Mesenteric fat pad (tissue), 1 donor: ENCODE data around the gene OS9. TPM values are rescaled to one million over a fixed set of nuclear protein-coding genes. Genes with fewer than 3 reads are reported as not detected.

ENCODE experiments used
- DNase-seq: peaks from one replicate; pipeline ENCODE4 v3.0.0-alpha.2; 2020; ENCODE audit warnings: low spot score
- total RNA-seq: library from RNA; stranded (reverse); fragmentation: NEBNext Ultra II Directional; extraction: Animal tissue kit (Norgen Biotek cat#: 25700); gene quantifications from one replicate; pipeline ENCODE4 v1.2.1, GENCODE V29; 2021
- donor health status: DM: yes; HTN: yes; CAD: no.

The OS9 gene
- total RNA-seq, 1 donor from 2014 or later, result 251 TPM

DNA sequence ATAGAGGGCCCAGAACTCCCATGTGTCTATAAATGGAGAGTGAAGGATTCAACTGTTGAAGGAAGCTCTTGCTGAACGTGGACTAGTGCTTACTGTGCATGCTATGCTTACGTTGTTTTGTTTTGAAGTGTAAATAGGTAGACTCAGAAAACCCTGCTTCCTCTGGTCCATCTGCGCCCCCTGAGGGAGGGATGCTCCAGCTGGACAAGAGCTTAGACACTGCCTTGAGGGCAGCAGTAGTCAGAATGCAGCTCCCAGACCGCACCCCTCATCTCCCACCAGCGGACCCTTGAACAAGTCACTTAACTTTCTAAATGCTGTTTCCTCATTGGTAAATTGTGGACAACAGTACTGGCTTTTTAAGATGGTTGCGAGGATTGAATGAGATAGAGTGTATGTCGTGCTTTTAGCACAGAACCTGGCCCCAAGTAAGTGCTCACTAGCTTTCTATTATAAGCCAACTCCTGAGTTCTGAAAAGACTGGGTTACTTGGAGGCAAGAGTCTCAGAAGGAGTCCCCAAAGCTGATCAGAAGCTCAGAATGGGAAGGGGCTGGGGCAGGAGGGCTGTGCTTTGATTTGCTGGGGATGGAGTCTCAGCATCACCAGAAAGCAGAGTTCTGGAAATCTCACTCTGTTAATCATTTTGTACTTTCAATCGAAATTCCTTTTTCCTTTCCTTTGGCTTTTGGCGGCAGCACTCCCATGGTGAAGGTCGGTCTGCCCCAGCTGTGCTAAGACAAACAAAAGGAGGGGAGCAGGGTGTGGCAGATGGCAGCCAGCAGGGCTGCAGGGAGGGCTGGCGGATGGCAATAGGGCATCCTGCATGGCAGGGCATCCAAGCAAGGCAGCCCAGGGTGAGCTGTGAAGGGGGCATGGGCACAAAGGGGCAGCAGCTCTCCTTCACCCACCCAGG is 29.0 kb downstream of the OS9 start:
- peak; percentile 74 for DNase-seq

GRCh38 chr12:57723630-57723962 is 29.7 kb downstream of the OS9 start:
- DNase-seq, result no peak

DNA sequence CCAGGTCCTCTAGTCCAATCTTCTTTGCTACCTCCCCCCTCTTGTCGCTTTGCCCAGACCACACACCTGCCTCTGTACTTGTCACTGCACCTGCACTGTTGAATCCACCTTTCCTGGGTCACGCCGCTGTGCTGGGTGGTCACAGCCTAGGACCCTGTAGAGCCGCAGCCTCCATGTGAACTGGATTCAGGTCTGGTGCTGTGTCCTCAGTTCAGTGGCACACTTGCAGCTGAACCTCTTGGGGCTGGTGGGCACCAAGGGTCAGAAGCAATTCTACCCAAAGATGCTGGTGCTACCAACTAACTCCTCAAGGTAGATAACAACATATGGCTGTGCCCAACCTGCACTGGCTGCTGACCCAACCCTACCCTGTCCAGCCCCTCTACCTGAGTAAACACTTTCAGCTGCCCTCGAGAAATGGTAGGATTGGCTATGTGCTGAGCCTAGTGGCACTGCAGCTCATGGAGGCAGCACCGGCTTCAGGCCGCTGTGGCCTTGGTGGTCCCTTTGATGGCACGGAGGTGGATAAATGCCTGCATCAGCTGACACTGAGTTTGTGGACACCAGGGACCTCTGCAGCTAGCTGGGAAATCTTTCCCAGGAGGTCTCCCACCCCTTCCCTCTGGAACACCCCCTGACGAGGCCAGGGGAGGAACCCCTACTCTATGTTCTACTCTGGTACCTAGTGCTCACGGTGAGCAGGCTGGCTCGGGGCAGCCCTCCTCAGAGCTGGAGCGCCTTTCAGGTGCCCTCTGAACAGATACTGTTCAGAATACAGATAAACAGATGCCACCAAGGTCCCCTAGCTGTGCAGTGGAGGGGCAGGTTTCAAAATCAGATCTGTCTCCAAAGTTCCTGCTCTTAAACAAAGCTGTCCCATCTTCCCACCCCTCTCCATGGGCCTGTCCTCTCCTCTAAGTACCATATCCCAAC is 30.3 kb downstream of the OS9 start:
- no peak for DNase-seq

DNA sequence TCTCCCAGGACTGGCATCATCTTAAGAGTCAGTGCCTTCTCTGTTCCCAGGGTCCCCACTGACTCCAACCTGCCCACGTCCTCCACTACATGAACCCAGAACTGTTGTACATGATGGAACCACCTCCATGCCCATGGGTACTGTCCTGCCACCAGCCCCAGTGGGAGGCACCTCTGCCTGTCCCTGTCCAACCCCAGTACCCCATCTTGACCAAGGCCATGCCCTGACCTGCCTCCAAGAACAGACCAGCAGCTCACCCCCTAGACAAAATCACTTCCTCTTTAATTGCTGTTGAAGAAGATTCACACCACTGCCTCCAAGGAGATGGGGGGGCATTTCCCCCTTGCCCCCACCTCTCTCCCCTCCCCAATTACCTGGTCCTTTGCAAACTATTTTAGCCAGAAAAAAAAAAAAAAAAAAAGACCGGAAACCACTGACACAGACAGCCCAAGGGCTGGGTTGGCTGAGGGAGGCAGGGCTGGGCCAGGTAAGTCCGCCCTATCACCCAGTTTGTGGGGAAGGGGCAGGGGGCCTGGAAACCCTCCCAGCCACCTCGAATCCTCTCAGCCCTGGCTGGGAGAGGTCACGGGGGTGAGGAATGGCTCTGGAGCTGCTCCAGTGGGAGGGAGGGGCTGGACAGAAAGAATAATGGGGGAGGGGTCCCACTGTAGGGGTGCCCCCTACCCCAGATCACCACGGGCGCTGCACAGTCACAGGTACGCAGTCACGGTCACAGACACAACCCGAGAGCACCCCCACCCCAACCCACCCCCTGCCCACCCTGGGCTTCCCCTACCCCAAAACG is 31.2 kb downstream of the OS9 start:
- peak; percentile 65 for DNase-seq

GRCh38 chr12:57725851-57726150 is 31.9 kb downstream of the OS9 start:
- DNase-seq, result no peak

- peak; percentile 93 for DNase-seq
Observed at GRCh38 chr12:57726151-57726883, 32.4 kb downstream of the OS9 start.

DNA sequence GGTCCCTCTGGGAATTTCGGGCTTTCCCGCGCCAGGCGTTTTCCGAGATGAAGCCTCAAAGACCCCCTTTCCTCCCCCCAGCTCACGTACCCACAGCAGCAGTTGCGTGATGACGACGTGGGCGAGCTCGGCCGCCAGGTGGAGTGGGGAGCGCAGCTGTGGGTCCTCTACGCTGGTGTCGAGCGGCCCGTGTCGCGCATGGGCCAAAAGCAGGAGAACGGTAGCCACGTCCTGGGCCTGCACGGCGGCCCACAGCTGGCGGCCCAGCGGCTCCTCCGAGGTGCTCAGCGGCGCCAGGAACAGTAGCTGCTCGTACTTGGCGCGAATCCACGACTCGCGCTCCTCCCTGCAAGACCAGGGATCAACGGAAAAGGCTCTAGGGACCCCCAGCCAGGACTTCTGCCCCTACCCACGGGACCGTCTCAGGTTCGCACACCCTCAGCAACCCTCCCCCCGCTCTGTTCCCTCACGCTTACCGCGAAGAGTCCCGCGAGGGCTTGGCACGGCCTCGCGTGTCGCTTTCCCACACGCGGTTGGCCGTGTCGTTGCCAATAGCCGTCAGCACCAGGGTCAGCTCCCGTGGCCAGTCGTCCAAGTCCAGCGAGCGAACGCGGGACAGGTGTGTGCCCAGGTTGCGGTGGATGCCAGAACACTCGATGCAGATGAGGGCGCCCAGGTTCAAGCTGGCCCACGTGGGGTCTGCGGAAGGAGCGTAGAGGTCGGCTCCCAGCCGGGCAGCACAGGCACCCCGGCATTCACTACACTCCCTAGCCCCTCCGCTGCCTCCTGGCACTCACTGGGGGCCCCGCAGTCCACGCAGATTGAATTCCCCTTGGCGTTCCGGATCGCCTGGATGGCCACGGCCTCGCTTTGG is 33.2 kb downstream of the OS9 start:
- DNase-seq, result peak; percentile 87

DNA sequence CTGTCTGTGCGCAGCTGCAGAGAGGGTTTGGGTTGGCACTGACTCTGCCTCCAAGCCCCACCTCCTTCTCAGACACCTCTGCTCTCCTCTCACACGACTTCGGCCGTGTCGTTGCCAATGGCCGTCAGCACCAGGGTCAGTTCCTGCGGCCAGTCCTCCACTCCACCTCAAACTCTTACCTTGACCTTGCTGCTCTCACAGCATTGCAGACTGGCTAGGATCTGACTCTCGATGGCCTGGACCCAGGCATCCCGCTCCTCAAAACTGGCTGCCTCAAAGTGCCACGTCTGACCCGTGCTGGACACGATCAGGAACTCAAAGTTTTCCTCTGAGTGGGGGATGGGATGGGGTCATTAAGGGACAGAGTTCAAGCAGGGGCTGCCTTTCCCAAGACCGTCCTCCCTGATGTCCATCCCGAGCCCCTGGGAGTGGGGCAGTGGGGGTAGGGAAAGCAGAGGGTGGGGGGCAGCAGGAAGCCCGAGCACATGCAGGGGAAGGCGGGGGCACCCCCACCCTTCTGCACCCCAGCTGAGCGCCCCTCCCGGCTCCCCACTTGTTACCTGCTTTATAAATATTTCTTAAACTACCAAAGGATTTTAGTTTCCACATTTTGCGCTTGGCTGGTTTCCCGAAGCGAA is 33.9 kb downstream of the OS9 start:
- peak; percentile 65 for DNase-seq

- peak; percentile 64 for DNase-seq
Observed at GRCh38 chr12:57729321-57729844, 35.5 kb downstream of the OS9 start.

DNA sequence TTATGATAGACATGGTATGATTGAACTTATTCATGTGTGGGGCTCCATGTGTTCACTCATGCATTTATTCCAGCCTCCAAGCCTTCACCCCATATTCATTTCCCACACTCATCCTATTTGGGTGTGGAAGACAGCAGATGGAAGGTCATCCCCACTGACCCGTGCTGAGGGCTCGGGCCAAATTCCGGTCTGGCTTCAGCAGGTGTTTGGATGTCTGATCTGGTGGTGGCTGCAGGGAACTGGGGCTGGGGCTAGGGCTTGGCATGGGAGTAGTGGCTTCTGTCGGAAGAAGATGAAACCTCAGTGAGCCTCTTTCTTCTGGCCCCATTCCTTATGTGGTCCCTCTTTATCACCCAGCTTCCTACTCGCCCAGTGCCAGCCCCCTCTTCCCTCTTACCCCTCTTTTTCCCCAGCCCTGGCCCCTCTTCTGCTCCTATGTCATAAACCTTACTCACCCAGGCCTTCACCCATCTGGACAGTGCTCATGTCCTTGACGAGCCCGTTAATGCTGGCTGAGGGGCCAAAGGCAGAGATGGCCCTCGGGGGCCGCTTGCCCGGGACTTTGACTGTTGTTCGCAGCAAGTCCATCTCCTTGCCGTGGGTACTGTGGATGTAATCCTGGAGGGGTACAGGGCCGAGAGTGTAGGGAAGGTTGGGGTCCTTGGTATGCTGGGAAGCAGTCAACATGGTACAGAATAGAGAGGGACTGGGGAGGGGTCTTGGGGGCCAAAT is 36.6 kb downstream of the OS9 start:
- peak; percentile 88 for DNase-seq

GRCh38 chr12:57731411-57732080 is 37.6 kb downstream of the OS9 start:
- DNase-seq, result no peak

- DNase-seq, result no peak
Observed at GRCh38 chr12:57732270-57732669, 38.3 kb downstream of the OS9 start.

DNA sequence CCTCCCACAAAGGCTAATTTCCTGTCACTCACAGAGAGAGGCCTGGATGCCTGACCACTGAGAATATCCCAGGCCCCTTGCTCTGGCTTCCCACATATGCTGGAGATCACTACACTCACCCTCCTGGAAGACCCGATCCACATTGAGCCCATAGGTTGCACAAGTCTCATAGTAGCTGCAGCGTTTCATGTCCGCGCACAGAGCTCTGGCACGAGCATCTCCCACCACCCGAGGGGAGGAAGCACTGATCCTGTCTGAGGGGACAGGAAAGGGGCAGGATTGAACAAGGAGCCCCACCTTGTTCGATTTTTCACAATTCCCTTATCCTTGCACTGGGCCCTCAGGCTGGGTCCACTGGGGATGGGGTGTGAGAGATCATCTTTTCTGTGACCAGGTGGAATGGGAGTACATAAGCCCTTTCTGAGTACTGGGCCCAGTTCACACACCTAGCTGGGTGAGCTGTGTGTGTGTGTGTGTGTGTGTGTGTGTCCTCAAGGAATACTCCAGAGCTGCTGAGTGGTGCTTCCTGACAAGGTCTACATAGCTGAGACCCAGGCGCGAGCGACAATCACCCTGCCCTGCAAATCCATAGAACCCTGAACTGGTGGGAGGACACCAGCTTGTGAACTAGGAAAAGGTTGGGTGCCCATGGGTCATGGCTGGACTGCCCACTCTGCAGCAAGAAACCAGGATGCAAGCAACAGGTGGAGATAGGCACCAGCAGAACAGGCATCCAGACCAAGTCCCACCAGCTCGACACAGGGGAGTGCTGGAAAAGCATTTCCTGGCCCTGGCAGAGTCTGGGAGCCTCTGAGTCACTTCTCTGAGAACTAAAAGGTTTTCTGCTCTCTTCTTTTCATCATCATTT is 39.0 kb downstream of the OS9 start:
- DNase-seq, result no peak

GRCh38 chr12:57733928-57734327 is 40.0 kb downstream of the OS9 start:
- DNase-seq, result no peak

GRCh38 chr12:57734591-57734990 is 40.7 kb downstream of the OS9 start:
- no peak for DNase-seq

DNA sequence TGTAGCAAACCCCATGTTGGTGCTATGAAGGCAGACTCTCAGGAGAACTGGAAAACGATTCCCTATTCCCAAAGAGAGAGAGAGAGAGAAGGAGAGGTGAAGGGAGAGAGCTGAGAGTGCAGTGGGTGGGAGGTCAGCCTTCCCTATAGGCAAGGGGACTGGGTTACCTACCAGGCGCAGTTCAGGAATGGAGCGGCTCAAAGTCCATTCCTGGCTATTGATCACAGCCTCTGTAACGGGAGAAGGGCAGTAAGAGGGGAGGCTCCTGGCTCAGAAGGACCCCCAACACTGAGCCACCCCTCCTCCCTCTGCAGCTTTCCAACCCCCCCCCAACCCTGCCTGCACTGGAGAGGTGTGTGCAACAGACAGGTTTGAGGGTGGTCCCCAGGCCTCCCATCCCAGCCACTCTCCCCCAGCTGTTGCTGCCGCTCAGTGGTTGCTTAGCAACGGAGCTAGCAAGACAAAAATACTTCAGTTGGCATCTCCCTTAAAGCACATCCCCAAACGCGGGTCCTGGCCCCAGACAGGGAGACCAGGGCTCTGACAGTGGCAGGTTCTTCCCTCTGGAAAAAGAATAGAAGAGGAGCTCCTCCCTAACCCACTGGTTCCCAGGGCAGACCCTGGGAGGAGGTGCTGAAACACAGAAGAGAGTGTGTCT is 41.4 kb downstream of the OS9 start:
- no peak for DNase-seq
